Measurements from ENCODE around the gene IZUMO4. TPM values are rescaled to one million over a fixed set of nuclear protein-coding genes. Genes with fewer than 3 reads are reported as not detected.

IZUMO4 gene
- total and polyA plus RNA-seq, 10 of the 15 experiments (the other 5 are each of a cell fraction or from before 2014, with no cell fraction given), result 0.53 to 27.1 (median 7.5) TPM

GRCh38 chr19:2117215-2117960 is 20.7 kb downstream of the IZUMO4 start:
- ChIA-PET RAD21 (ENCODE audit: unreplicated experiment) (no interaction called here), SMC1A (ENCODE audit: uncharacterized antibody, unreplicated experiment) (no interaction called here), CTCF (no interaction called here), POLR2A (no interaction called here)
- FAIRE-seq (no peak), DNase-seq (ENCODE audit: low read depth, low spot score) (no peak), ATAC-seq (no peak)
- H3K36me3 ChIP-seq (ENCODE audit: control insufficient read depth in 2 of 2, insufficient read depth in 2 of 2, low read length in 1 of 2), result peaks cover 8 to 77% of the 10 kb centered on the region in 2 experiments; a peak in 3 of 4 replicates
- BruUV-seq (replicated peaks), result no TSS peak
- in situ Hi-C loops (cut with MboI), result no loop called here
- no peak overlapping the region for H2AFZ ChIP-seq (ENCODE audit: control insufficient read depth, low read depth, low read length)
- no peak overlapping the region for H3K9ac ChIP-seq (ENCODE audit: control insufficient read depth, insufficient read depth, low read length)
- intact Hi-C loops (cut with micrococcal nuclease; ENCODE audit: unreplicated experiment), result no loop called here
- no peaks in the 10 kb centered on the region for H3K9me3 ChIP-seq (replicated peaks; ENCODE audit: control insufficient read depth, insufficient read depth, low read length)
- no peaks in the 10 kb centered on the region for H3K27me3 ChIP-seq (replicated peaks in 1 of 2; ENCODE audit: control insufficient read depth in 2 of 2, insufficient read depth in 2 of 2, low read length in 1 of 2)
- H3K27ac ChIP-seq (ENCODE audit: control insufficient read depth, insufficient read depth), result no peak overlapping the region
- no peaks in the 10 kb centered on the region for H4K20me1 ChIP-seq (ENCODE audit: control insufficient read depth, insufficient read depth)
- WGBS (ENCODE audit: insufficient coverage, insufficient replicate concordance, low lambda C conversion rate, missing lambda C conversion rate), result 91% methylated on average over 26 of the region's 27 CpGs
- H3K4me2 ChIP-seq (ENCODE audit: control insufficient read depth, insufficient read depth), result no peak overlapping the region
- H3K79me2 ChIP-seq (ENCODE audit: control insufficient read depth, insufficient read depth, low read length), result no peaks in the 10 kb centered on the region
- no peaks in the 10 kb centered on the region for H3K4me1 ChIP-seq (ENCODE audit: control insufficient read depth, insufficient read depth, low read length)
- H3K4me3 ChIP-seq, result no peak overlapping the region
- TF ChIP-seq MYB (IDR thresholded peaks at IDR 0.05; ENCODE audit: borderline replicate concordance, low read depth, low read length), result no peak
- 0 out of 2 replicates have a peak, but pooled peaks have one; percentile 11 for TF ChIP-seq POLR2A (IDR thresholded peaks at IDR 0.05; ENCODE audit: low read depth, low read length)

- no peak overlapping the region for H3K27ac ChIP-seq (ENCODE audit: control insufficient read depth, insufficient read depth)
- H3K9me3 ChIP-seq (replicated peaks; ENCODE audit: control insufficient read depth, insufficient read depth, low read length), result no peaks in the 10 kb centered on the region
- ChIA-PET RAD21 (ENCODE audit: unreplicated experiment) (no interaction called here), CTCF (interaction anchor here (1.2 kb wide), 1 partner anchor 99 kb away, joined by 3 read pairs; no protein-coding TSS in a partner anchor), POLR2A (no interaction called here), SMC1A (ENCODE audit: uncharacterized antibody, unreplicated experiment) (no interaction called here)
- no peaks in the 10 kb centered on the region for H3K27me3 ChIP-seq (replicated peaks in 1 of 2; ENCODE audit: control insufficient read depth in 2 of 2, insufficient read depth in 2 of 2, low read length in 1 of 2)
- H3K4me1 ChIP-seq (ENCODE audit: control insufficient read depth, insufficient read depth, low read length), result no peaks in the 10 kb centered on the region
- no peaks in the 10 kb centered on the region for H3K79me2 ChIP-seq (ENCODE audit: control insufficient read depth, insufficient read depth, low read length)
- ATAC-seq, result no peak
- H3K36me3 ChIP-seq (ENCODE audit: control insufficient read depth in 2 of 2, insufficient read depth in 2 of 2, low read length in 1 of 2), result peaks cover 4 to 72% of the 10 kb centered on the region in 2 experiments; a peak in 3 of 4 replicates
- no peak for DNase-seq (ENCODE audit: low read depth, low spot score)
- no TSS peak for BruUV-seq (replicated peaks)
- H2AFZ ChIP-seq (ENCODE audit: control insufficient read depth, low read depth, low read length), result no peak overlapping the region
- WGBS (ENCODE audit: insufficient coverage, insufficient replicate concordance, low lambda C conversion rate, missing lambda C conversion rate), result 93% methylated on average over 18 of the region's 18 CpGs
- H4K20me1 ChIP-seq (ENCODE audit: control insufficient read depth, insufficient read depth), result no peaks in the 10 kb centered on the region
- no peak overlapping the region for H3K4me3 ChIP-seq
- intact Hi-C loops (cut with micrococcal nuclease; ENCODE audit: unreplicated experiment), result no loop called here
- H3K9ac ChIP-seq (ENCODE audit: control insufficient read depth, insufficient read depth, low read length), result no peak overlapping the region
- in situ Hi-C loops (cut with MboI), result no loop called here
- TF ChIP-seq IRF4 (IDR thresholded peaks at IDR 0.05; ENCODE audit: low read depth, low read length), result no peak
- TF ChIP-seq MEF2B (IDR thresholded peaks at IDR 0.05; ENCODE audit: partially characterized antibody, poor library complexity, severe bottlenecking), result no peak
- no peak overlapping the region for H3K4me2 ChIP-seq (ENCODE audit: control insufficient read depth, insufficient read depth)
- no peak for FAIRE-seq
These were observed 21.7 kb downstream of the IZUMO4 start for GRCh38 chr19:2118438-2118837.

All from GM12878 (cell line).